Hepatocyte (in vitro differentiated cells): ENCODE measurements around the gene SNX27.

ENCODE experiments used
- EZH2phosphoT487 ChIP-seq: fragments of 200-600 bp; sonication (generic); IDR thresholded peaks from one replicate; pipeline ENCODE4 v1.6.1; 2018; ENCODE audit warnings: antibody characterized with exemption, mild to moderate bottlenecking, low read depth, moderate library complexity; ENCODE audit not compliant: unreplicated experiment, severe bottlenecking
- TF ChIP-seq, protein P1 (sequence below): fragments of 200-600 bp; sonication (generic); IDR thresholded peaks from 2 replicates; pipeline ENCODE4 v1.5.1; 2016; ENCODE audit warnings: antibody characterized with exemption, mild to moderate bottlenecking; ENCODE audit not compliant: poor library complexity

DNA sequence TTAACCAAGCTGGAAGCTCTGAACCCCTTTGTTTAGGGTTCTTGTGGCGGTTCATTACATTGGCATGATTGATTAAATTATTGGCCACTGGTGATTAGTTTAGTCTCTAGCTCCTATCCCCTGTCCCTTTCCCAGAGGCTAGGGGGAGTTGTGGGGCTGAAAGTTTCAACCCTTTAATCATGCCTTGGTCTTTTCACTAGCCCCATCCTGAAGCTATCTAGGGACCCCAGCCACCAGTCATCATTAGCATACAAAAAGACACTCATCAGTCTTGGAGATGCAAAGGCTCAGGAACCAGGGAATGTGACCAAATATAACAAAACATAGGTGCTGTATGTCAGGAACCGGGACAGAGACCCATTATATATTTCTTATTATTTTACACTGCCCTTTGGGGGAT lies 34.7 kb upstream of the SNX27 start:
- TF ChIP-seq, protein P1, sequence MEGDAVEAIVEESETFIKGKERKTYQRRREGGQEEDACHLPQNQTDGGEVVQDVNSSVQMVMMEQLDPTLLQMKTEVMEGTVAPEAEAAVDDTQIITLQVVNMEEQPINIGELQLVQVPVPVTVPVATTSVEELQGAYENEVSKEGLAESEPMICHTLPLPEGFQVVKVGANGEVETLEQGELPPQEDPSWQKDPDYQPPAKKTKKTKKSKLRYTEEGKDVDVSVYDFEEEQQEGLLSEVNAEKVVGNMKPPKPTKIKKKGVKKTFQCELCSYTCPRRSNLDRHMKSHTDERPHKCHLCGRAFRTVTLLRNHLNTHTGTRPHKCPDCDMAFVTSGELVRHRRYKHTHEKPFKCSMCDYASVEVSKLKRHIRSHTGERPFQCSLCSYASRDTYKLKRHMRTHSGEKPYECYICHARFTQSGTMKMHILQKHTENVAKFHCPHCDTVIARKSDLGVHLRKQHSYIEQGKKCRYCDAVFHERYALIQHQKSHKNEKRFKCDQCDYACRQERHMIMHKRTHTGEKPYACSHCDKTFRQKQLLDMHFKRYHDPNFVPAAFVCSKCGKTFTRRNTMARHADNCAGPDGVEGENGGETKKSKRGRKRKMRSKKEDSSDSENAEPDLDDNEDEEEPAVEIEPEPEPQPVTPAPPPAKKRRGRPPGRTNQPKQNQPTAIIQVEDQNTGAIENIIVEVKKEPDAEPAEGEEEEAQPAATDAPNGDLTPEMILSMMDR, result no peak
- TF ChIP-seq EZH2phosphoT487, result no peak
